ENCODE data around the gene IL20RB.

DNA sequence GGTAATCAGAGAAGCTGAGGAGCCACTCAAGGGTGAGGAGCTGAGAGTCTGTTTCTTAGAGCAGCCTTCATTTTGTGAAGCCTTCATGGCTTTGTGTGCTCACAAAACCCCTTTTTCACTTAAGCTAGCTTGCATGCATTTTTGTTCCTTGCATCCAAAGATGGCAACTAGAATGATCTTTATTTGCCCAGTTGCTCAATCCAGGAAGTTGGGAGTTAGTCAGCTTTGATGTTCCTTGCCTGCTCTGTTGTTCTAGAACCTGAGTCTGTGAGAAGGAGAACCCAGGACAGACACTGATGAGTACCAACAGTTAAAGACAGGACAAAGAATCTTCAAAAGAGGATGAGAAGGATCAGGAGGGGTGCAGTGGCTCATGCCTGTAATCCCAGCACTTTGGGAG is 81.8 kb downstream of the IL20RB start:
- TF ChIP-seq CTCF (conservative IDR thresholded peaks at IDR 0.05; ENCODE audit: low read length) (no peak), EZH2phosphoT487 (IDR thresholded peaks at IDR 0.05; ENCODE audit: borderline replicate concordance, low read depth, low read length) (no peak)

Data from OCI-LY7 (cell line).